Stimulated activated CD4-positive, alpha-beta T cell treated with anti-CD3 and anti-CD28 coated beads, Interleukin-15, amount 100 ng/mL, for 24 hours (primary cell): ENCODE measurements around the gene OGDHL.
"Not testable (repeated sequence)": the region's sequence is repeated elsewhere in the genome, so short reads cannot be mapped to it uniquely, and the experiment has no call there.

Experiments
- DNase-seq: peaks from one replicate; pipeline ENCODE4 v3.0.0-alpha.2; 2020

Gene OGDHL

GRCh38 chr10:49754951-49755350 is 7.2 kb downstream of the OGDHL start:
- not testable (repeated sequence) for DNase-seq

DNA sequence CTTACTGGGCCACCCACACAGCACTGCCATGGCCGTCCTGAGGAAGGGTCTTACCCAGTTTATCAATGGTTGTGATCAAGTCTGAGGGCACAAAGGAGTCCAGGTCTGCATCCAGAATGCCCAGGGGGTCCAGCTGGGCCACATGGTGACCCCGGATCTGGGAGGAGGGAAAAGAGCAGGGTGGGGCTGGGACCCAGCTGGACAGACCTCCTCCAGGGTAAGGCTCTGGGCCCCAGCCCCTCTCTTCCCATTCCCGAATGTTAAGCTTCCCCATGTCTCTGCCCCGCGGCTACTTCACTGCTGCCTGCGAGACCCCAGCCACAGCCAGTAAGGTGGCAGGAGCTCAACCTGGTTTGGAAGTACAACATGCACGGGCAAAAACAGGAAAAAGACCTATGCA is 9.5 kb downstream of the OGDHL start:
- no peak for DNase-seq

- DNase-seq, result no peak
These were observed 10.2 kb downstream of the OGDHL start for GRCh38 chr10:49751636-49752510.

DNA sequence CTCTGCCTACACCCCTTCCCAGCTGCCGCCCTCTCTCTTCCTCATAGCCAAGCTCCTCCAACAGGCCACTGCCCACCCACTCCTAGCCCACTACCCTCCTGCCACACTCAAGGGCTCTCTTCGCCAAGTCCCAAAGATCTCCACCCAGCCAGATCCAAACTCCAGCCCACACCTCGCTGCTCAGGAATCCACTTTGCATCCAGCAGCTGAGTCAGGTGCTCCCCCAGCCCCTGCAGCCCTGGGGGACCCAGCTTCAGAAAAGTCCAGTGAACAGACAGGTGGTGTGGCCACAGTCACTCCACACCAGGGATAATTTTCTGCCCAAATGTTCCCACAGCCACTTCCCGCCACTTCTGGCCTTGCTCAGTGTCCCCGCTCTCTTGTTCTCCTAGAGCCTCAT is 10.9 kb downstream of the OGDHL start:
- DNase-seq, result no peak

GRCh38 chr10:49750546-49750945 is 11.6 kb downstream of the OGDHL start:
- DNase-seq, result no peak

DNA sequence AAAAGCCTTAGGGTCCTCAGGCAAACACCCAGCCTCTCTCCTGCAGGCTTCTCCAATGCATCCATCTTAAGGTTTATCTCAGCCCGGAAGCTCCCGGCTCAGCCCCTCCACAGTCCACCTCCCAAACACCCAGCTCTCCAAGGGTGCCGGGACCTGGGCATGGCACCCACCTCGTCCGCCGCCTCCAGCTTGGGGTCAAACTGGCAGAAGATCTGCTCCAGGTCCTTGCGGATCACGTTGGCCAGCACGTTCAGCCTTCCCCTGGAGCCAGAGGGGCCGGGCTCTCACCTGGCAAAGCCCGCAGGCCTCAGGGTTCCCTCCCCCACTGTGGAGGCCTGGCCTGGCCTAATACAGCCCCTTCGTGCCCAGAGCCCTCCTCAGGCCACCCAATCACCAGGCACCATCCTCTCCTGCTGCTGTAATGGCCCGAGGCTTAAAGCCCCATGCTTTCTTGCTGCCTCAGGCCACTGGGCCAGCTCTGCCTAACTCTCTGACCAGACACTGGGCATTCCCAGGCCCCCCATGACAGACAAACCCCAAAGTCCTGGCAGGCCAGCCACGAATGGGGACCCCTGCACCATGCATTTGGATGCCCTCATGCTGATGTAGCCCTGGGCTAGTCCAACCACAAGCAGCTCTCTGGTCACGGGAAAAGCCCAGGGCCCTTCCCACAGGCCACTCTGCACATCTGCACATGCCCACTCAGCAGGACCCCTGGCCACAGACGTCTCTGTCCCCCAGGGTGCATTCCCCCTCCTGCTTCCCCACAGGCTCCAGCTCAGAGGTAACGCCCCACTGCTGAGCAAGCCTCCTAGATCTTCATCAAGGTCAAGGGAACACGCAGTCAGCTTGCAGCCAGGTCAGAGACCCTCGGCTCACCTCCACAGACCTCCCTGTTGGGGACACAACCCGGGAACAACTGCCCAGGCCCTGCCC is 12.3 kb downstream of the OGDHL start:
- DNase-seq, result no peak

- DNase-seq, result no peak
These were observed 13.0 kb downstream of the OGDHL start for GRCh38 chr10:49749144-49749543.

DNA sequence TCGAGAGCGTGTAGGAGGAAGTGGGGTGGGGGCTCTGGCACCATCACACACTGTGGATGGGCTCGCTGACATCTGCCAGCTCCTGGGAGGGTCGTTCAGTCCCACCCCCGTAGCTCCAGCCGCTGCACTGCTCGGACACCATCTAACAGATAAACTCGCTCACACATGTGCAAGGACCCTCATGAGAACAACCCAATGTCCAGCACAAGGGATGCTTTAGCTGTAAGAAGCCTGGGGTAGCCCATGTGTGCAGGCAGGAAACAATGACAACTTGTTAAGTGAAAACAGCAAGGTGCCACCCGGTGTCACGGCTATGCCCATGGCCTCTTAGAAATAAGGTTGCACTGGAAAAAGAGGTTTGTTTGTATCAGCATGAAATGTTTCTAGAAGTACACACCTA is 14.1 kb downstream of the OGDHL start:
- no peak for DNase-seq

GRCh38 chr10:49747303-49747646 is 14.8 kb downstream of the OGDHL start:
- DNase-seq, result no peak

DNA sequence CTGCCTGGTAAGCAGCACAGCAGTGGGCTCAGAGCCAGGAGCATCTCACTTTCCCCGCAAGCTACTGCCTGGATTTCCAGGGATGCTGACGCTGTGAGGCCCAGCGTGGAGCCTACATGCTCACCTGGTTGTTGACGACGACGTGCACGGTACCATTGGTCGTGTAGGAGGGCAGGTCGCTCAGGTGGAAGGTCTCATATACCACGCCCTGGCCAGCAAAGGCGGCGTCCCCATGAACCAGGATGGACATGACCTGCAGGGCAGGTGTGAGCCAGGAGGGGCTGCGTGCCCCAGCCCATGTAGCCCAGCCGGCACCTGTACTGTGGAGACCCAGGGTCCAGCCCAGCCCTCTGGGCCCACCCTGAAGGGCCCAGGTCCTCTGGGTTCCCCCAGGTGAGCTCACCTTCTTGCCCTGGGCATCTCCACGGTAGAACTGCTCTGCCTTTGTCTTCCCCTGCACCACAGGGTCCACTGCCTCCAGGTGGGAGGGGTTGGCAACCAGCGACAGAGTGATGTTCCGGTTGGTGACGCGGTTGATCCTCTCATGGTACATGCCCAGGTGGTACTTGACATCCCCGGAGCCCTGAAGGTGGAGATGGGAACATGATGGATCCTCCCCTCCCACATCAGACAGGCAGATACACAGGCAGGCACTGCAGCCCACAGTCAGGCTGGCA is 15.4 kb downstream of the OGDHL start:
- DNase-seq, result no peak

GRCh38 chr10:49745756-49746155 is 16.4 kb downstream of the OGDHL start:
- no peak for DNase-seq

- no peak for DNase-seq
These were observed 17.1 kb downstream of the OGDHL start for GRCh38 chr10:49744924-49745605.

DNA sequence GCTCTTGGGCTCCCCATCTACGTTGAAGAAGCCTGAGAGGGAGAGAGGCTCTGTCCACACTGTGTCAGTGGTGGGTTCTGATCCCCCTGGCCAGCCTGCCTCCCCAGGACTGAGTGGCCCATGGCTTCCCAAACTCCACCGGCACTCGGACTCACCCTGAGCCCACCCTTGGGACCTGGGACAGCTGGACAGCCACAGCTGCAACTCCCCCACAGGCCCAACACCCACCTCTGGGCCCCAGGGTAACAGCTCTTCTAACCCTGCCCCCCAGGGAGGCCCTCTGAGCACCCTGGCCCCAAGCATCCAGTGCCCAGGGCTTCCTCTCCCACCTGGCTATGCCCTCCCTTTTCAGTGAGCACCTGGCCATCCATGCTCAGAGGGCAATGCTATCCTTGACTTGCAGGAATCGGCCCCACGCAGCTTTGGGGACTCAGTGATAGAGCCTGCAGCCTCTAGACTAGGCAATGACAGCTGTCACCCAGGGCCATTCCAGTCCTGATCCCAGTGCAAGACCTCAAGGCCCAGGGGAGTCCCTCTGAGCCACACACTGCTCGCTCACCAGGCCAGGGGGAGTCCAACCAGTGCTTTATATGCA is 17.9 kb downstream of the OGDHL start:
- DNase-seq, result no peak

DNA sequence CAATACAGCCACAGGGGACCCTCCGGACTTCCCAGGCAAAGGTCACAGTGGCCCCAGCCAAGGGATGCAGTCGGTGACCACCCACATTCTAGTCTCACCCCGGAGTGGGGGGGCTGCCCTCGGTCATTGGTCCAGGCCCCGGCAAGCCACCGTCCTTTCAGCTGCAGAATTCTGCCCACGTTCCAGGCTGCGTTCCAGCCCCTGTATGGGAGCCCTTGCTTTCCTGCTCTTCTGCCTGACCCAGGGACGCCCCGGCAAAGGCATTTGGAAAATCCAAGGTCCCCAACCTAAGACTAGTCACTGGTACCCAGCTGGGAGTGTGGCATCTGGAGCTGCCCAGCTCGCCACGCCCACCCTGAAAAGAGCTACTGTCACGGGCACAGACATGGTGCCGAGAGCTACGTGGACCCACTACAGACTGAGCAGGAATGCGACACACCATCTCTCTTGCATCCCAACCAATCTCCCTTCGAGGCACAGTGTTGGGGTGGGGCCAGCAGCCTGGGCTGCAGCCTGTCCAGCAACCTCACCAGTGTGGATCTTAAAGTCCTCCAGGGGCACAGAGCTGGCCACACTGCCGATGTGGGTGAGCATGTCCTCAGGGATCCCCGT is 18.6 kb downstream of the OGDHL start:
- no peak for DNase-seq

- no peak for DNase-seq
These were observed 19.2 kb downstream of the OGDHL start for GRCh38 chr10:49742683-49743463.

GRCh38 chr10:49741108-49741995 is 20.8 kb downstream of the OGDHL start:
- no peak for DNase-seq

GRCh38 chr10:49740346-49741107 is 21.6 kb downstream of the OGDHL start:
- DNase-seq, result no peak

DNA sequence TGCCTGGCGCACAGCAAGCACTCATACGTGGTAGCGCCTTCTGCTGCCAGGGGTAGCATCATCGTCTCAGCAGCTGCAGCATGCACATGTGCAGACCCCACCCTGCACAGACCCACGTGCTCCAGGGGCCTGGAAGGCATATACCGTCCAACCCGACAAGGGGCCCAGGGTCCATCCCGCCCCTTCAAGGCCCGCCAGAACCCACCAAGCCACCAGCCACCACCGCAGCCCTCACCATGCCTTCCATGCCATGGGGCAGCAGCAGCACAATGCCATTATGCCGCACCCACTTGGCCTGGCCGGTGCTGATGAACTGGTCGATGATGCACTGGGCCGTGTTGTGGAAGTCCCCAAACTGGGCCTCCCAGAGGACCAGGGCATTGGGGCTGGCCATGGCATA is 22.7 kb downstream of the OGDHL start:
- no peak for DNase-seq
